Gastrocnemius medialis (tissue), 4 donors: Measurements from ENCODE around the gene CCDC110. TPM values are rescaled to one million over a fixed set of nuclear protein-coding genes. Genes with fewer than 3 reads are reported as not detected.

ENCODE experiments used
- ATAC-seq, 2 donors: fragments of 150-250 bp; one replicate each; pipeline ENCODE4 v1.9.1; 2016
- DNase-seq, 2 donors: peaks; one replicate each; pipeline ENCODE4 v3.0.0-alpha.2; 2019
- H3K27ac ChIP-seq, 4 donors: fragments of 200-600 bp; sonication (generic); 1 replicate in 1 of 4; 2 replicates in 3 of 4; pipeline ENCODE4 v1.5.1; 2016 to 2018; ENCODE audit warnings: mild to moderate bottlenecking in 2 of 4, moderate library complexity in 1 of 4
- H3K27me3 ChIP-seq, 3 donors: fragments of 200-600 bp; sonication (generic) in 2 of 3; 1 replicate in 1 of 3; 2 replicates in 2 of 3; pipeline versions ENCODE4 v1.5.1 to v1.6.0; 2016 to 2019; ENCODE audit warnings: mild to moderate bottlenecking in 1 of 3, moderate library complexity in 1 of 3
- H3K36me3 ChIP-seq, 2 donors: fragments of 200-600 bp; sonication (generic) in 1 of 2; one replicate each; pipeline ENCODE4 v1.5.1; 2017 to 2018
- H3K4me1 ChIP-seq, 2 donors: fragments of 200-600 bp; sonication (generic) in 1 of 2; one replicate each; pipeline ENCODE4 v1.5.1; 2016 to 2017; ENCODE audit warnings: mild to moderate bottlenecking in 2 of 2
- H3K4me3 ChIP-seq, 4 donors: fragments of 200-600 bp; sonication (generic) in 3 of 4; 1 replicate in 1 of 4; 2 replicates in 3 of 4; pipeline ENCODE4 v1.5.1; 2016 to 2019; ENCODE audit warnings: mild to moderate bottlenecking in 2 of 4
- H3K9me3 ChIP-seq, 3 donors: fragments of 200-600 bp; sonication (generic) in 2 of 3; 1 replicate in 1 of 3; 2 replicates in 2 of 3; pipeline ENCODE4 v1.5.1; 2016 to 2019
- POLR2A ChIP-seq, 2 donors: fragments of 450-650 bp; IDR thresholded peaks; one replicate each; pipeline ENCODE4 v1.6.1; 2017; ENCODE audit warnings: antibody characterized with exemption in 2 of 2, mild to moderate bottlenecking in 2 of 2, moderate library complexity in 2 of 2
- in situ Hi-C, 4 donors: fragments of 200-750 bp; cut with MboI; loops; one replicate each; pipeline versions ENCODE4 v1.15.0 to v1.8.0; 2017; ENCODE audit warnings: low sequenced_read_pairs in 4 of 4
- intact Hi-C: fragments of 100-400 bp; cut with DNase I; formaldehyde crosslinking; loops from one replicate; pipeline ENCODE4 v1.15.1; 2023; ENCODE audit warnings: low total_unique reads
- total RNA-seq, 4 donors: library from RNA; depleted of rRNA; stranded (reverse); fragments of >200 nt; gene quantifications; one replicate each; pipeline versions ENCODE4 v1.1.0 to v1.2.3, GENCODE V29; 2016
- TF ChIP-seq, protein P1 (sequence below), 5 experiments: fragments of 450-650 bp in 3 of 5; fragments of 200-600 bp in 2 of 5; sonication (generic) in 2 of 5; IDR thresholded peaks in 4 of 5; conservative IDR thresholded peaks in 1 of 5; 1 replicate in 4 of 5; 2 replicates in 1 of 5; pipeline ENCODE4 v1.5.1; 2016 to 2019; ENCODE audit warnings: antibody characterized with exemption in 5 of 5, mild to moderate bottlenecking in 3 of 5, moderate library complexity in 3 of 5

The CCDC110 gene
- total RNA-seq, 4 donors from 2014 or later, result 0.97 to 4.1 (median 1.8) TPM

GRCh38 chr4:185467101-185467500 lies 4.4 kb downstream of the CCDC110 start:
- intact Hi-C loops, result no loop called here
- Histone ChIP-seq H3K9me3 (no peaks in the 10 kb centered on the region), H3K4me3 (no peak overlapping the region), H3K36me3 (no peaks in the 10 kb centered on the region), H3K4me1 (peaks cover 0 to 2% of the 10 kb centered on the region in 2 donors), H3K27me3 (no peaks in the 10 kb centered on the region), H3K27ac (no peak overlapping the region)
- in situ Hi-C loops, result loop anchor here in 2 of 4 donors (25.0 kb wide), 1 partner anchor 570 kb away; no protein-coding TSS in a partner anchor
- DNase-seq (no peak), ATAC-seq (no peak)
- TF ChIP-seq, protein P1, sequence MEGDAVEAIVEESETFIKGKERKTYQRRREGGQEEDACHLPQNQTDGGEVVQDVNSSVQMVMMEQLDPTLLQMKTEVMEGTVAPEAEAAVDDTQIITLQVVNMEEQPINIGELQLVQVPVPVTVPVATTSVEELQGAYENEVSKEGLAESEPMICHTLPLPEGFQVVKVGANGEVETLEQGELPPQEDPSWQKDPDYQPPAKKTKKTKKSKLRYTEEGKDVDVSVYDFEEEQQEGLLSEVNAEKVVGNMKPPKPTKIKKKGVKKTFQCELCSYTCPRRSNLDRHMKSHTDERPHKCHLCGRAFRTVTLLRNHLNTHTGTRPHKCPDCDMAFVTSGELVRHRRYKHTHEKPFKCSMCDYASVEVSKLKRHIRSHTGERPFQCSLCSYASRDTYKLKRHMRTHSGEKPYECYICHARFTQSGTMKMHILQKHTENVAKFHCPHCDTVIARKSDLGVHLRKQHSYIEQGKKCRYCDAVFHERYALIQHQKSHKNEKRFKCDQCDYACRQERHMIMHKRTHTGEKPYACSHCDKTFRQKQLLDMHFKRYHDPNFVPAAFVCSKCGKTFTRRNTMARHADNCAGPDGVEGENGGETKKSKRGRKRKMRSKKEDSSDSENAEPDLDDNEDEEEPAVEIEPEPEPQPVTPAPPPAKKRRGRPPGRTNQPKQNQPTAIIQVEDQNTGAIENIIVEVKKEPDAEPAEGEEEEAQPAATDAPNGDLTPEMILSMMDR (IDR thresholded peaks at IDR 0.05 in 4 of 5, conservative IDR thresholded peaks at IDR 0.05 in 1 of 5), result no peak
- TF ChIP-seq POLR2A (IDR thresholded peaks at IDR 0.05), result no peak

DNA sequence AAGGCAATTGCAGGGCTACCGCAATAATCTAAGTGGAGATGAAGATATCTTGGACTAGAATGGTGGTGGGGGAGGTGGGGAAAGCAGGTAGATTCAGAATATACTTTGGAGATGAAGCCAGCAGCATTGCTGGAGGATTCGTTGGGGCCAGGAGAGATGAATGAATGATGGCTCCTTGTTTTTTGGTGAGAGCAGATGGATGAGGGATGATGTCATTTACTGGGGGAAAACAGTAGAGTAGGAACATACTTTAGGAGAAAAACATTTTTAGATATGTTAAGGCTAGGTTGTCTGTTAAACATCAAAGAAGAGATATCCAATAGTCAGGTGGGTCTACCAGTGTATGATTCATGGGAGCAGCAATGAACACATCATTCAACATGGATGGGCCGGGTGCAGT lies 5.8 kb downstream of the CCDC110 start:
- Histone ChIP-seq H3K27ac (no peak overlapping the region), H3K27me3 (no peaks in the 10 kb centered on the region), H3K36me3 (no peaks in the 10 kb centered on the region), H3K9me3 (no peaks in the 10 kb centered on the region), H3K4me1 (no peaks in the 10 kb centered on the region), H3K4me3 (no peak overlapping the region)
- intact Hi-C loops, result no loop called here
- in situ Hi-C loops, result loop anchor here in 2 of 4 donors (25.0 kb wide), 1 partner anchor 572 kb away; no protein-coding TSS in a partner anchor
- ATAC-seq, result no peak
- TF ChIP-seq, protein P1 (IDR thresholded peaks at IDR 0.05 in 4 of 5, conservative IDR thresholded peaks at IDR 0.05 in 1 of 5), result no peak
- TF ChIP-seq POLR2A (IDR thresholded peaks at IDR 0.05), result no peak
- DNase-seq, result no peak

DNA sequence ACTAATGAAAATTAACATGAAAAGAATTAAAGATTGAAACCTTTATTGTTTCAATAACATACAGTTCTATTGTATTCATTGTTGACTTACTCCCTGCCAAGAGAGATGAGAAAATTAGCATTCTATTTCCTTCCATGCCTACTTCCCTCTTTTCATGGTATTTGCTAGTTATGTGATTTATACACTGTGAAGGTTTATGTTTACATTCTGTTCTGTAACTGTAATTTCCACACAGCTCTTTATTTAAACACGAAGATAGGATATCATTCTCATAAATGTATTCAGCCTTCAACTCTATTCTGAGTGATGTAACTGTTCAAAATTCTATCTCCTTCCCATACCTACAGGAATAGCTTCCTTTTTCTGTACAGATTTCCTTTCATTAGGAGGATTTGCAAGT lies 6.6 kb downstream of the CCDC110 start:
- ATAC-seq (no peak), DNase-seq (no peak)
- in situ Hi-C loops, result loop anchor here in 2 of 4 donors (25.0 kb wide), 1 partner anchor 572 kb away; no protein-coding TSS in a partner anchor
- Histone ChIP-seq H3K4me1 (no peaks in the 10 kb centered on the region), H3K9me3 (no peaks in the 10 kb centered on the region), H3K36me3 (no peaks in the 10 kb centered on the region), H3K27ac (no peak overlapping the region), H3K27me3 (no peaks in the 10 kb centered on the region), H3K4me3 (no peak overlapping the region)
- intact Hi-C loops, result no loop called here
- TF ChIP-seq, protein P1 (IDR thresholded peaks at IDR 0.05 in 4 of 5, conservative IDR thresholded peaks at IDR 0.05 in 1 of 5), result no peak

DNA sequence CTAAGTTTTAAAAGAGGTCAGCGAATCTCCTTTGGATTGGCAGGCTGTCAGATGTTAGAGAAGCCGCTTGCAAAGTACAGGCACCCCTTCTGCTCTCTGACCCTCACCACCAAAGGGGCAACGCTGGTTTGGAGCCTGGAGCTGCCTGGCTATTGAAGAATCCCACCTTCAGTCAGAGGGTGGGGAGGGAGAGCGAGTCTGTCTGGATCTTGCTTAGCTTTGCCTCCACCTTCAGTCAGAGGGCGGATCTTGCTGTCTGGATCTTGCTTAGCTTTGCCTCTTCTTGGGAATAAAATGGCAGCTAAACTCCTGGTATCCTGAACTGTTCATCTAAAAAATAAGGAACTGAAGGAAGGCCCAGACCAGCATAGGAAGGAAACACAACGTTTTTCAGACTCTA lies 7.3 kb downstream of the CCDC110 start:
- TF ChIP-seq, protein P1 (IDR thresholded peaks at IDR 0.05 in 4 of 5, conservative IDR thresholded peaks at IDR 0.05 in 1 of 5), result no peak
- TF ChIP-seq POLR2A (IDR thresholded peaks at IDR 0.05), result no peak
- in situ Hi-C loops (loop anchor here in 2 of 4 donors (25.0 kb wide), 1 partner anchor 573 kb away; no protein-coding TSS in a partner anchor), intact Hi-C loops (no loop called here)
- H3K27me3 ChIP-seq, result no peaks in the 10 kb centered on the region
- no peak overlapping the region for H3K4me3 ChIP-seq
- ATAC-seq, result no peak
- H3K27ac ChIP-seq, result no peak overlapping the region
- no peak for DNase-seq
- no peaks in the 10 kb centered on the region for H3K36me3 ChIP-seq
- no peaks in the 10 kb centered on the region for H3K9me3 ChIP-seq
- no peaks in the 10 kb centered on the region for H3K4me1 ChIP-seq

- intact Hi-C loops, result no loop called here
- TF ChIP-seq, protein P1 (IDR thresholded peaks at IDR 0.05 in 4 of 5, conservative IDR thresholded peaks at IDR 0.05 in 1 of 5), result no peak
- TF ChIP-seq POLR2A (IDR thresholded peaks at IDR 0.05), result no peak
- no peak for ATAC-seq
Measured at GRCh38 chr4:185463541-185463940, 8.0 kb downstream of the CCDC110 start.

More at GRCh38 chr4:185463541-185463940, 8.0 kb downstream of the CCDC110 start:
- H3K36me3 ChIP-seq, result no peaks in the 10 kb centered on the region
- no peaks in the 10 kb centered on the region for H3K27me3 ChIP-seq
- no peak overlapping the region for H3K4me3 ChIP-seq
- no peaks in the 10 kb centered on the region for H3K4me1 ChIP-seq
- in situ Hi-C loops, result loop anchor here in 2 of 4 donors (25.0 kb wide), 1 partner anchor 574 kb away; no protein-coding TSS in a partner anchor
- H3K9me3 ChIP-seq, result no peaks in the 10 kb centered on the region
- H3K27ac ChIP-seq, result no peak overlapping the region
- DNase-seq, result no peak
